Activated CD8-positive, alpha-beta T cell treated with anti-CD3 and anti-CD28 coated beads for 36 hours (primary cell): ENCODE results near the gene USP4. TPM values are rescaled to one million over a fixed set of nuclear protein-coding genes. Genes with fewer than 3 reads are reported as not detected.
"Not testable (repeated sequence)": the region's sequence is repeated elsewhere in the genome, so short reads cannot be mapped to it uniquely, and the experiment has no call there.

ENCODE experiments used
- ATAC-seq: fragments of 200-7000 bp; cut with Tn5 transposase; one replicate; pipeline ENCODE4 v1.10.0; 2021; ENCODE audit warnings: mild to moderate bottlenecking, moderate library complexity
- CTCF ChIA-PET: fragments of 350-600 bp; sonication (Branson Sonifier 250); formaldehyde crosslinking; loops from one replicate; lab custom pipeline; 2021; ENCODE audit warnings: antibody characterized with exemption; lab: Charles Lee
- POLR2A ChIA-PET: fragments of 350-600 bp; sonication (Branson Sonifier 250); formaldehyde crosslinking; loops from one replicate; lab custom pipeline; 2021; ENCODE audit warnings: antibody characterized with exemption; lab: Charles Lee
- DNase-seq: peaks from one replicate; pipeline ENCODE4 v3.0.0-alpha.2; 2020
- H3K27ac Mint-ChIP-seq: one replicate; pipeline ENCODE4 v1.8.0; 2021; ENCODE audit warnings: mild to moderate bottlenecking, mixed read lengths
- H3K27me3 Mint-ChIP-seq: one replicate; pipeline ENCODE4 v1.8.0; 2021; ENCODE audit warnings: mixed read lengths
- H3K36me3 Mint-ChIP-seq: one replicate; pipeline ENCODE4 v1.8.0; 2021; ENCODE audit warnings: low read depth, mixed read lengths
- H3K4me1 Mint-ChIP-seq: one replicate; pipeline ENCODE4 v1.8.0; 2021; ENCODE audit warnings: low read depth, mixed read lengths
- H3K4me3 Mint-ChIP-seq: one replicate; pipeline ENCODE4 v1.8.0; 2021; ENCODE audit warnings: mild to moderate bottlenecking, moderate library complexity, mixed read lengths
- H3K9me3 Mint-ChIP-seq: one replicate; pipeline ENCODE4 v1.8.0; 2021; ENCODE audit warnings: mixed read lengths
- intact Hi-C: fragments of 100-400 bp; cut with micrococcal nuclease; formaldehyde crosslinking; loops from one replicate; pipeline ENCODE4 v1.10.0; 2022
- total RNA-seq, 2 experiments: library from RNA; stranded (reverse); gene quantifications; one replicate each; pipeline ENCODE4 v1.2.3, GENCODE V29; 2021
- TF ChIP-seq, protein P1 (sequence below): fragments of 200-600 bp; IDR thresholded peaks from one replicate; pipeline ENCODE4 v1.8.0; 2022; ENCODE audit warnings: antibody characterized with exemption, mild to moderate bottlenecking

The USP4 gene
- total RNA-seq, 2 experiments from 2014 or later: 62.4 to 67.8 TPM

DNA sequence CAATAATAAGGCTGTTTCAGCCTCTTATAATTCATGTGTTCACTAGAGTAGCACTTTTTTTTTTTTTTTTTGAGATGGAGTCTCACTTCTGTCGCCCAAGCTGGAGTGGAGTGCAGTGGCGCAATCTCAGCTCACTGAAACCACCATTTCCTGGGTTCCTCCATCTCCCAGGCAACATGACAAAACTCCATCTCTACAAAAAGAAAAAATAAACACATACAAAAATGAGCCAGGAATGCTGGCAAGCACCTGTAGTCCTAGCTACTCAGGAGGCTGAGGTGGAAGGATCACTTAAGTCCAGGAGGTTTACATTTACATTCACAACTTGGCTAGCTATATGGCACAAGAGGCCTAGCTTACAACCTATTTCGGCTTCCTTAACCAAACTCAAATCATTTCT lies 6.8 kb downstream of the USP4 start:
- TF ChIP-seq, protein P1, sequence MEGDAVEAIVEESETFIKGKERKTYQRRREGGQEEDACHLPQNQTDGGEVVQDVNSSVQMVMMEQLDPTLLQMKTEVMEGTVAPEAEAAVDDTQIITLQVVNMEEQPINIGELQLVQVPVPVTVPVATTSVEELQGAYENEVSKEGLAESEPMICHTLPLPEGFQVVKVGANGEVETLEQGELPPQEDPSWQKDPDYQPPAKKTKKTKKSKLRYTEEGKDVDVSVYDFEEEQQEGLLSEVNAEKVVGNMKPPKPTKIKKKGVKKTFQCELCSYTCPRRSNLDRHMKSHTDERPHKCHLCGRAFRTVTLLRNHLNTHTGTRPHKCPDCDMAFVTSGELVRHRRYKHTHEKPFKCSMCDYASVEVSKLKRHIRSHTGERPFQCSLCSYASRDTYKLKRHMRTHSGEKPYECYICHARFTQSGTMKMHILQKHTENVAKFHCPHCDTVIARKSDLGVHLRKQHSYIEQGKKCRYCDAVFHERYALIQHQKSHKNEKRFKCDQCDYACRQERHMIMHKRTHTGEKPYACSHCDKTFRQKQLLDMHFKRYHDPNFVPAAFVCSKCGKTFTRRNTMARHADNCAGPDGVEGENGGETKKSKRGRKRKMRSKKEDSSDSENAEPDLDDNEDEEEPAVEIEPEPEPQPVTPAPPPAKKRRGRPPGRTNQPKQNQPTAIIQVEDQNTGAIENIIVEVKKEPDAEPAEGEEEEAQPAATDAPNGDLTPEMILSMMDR: no peak
- Mint-ChIP-seq H3K4me3 (no peak overlapping the region), H3K27ac (peak overlapping the region; percentile 82), H3K27me3 (no peaks in the 10 kb centered on the region), H3K4me1 (peaks cover 24% of the 10 kb centered on the region), H3K36me3 (peaks cover 45% of the 10 kb centered on the region), H3K9me3 (no peaks in the 10 kb centered on the region)
- ChIA-PET CTCF (interaction anchor here (1.4 to 3.2 kb wide), 3 partner anchors 9 to 116 kb away, joined by 3 to 19 read pairs (median 11); no protein-coding TSS in a partner anchor), POLR2A (interaction anchor here (0.6 kb wide), 1 partner anchor 55 kb away, joined by 3 read pairs; no protein-coding TSS in a partner anchor)
- DNase-seq (no peak), ATAC-seq (no peak)
- intact Hi-C loops: no loop called here

DNA sequence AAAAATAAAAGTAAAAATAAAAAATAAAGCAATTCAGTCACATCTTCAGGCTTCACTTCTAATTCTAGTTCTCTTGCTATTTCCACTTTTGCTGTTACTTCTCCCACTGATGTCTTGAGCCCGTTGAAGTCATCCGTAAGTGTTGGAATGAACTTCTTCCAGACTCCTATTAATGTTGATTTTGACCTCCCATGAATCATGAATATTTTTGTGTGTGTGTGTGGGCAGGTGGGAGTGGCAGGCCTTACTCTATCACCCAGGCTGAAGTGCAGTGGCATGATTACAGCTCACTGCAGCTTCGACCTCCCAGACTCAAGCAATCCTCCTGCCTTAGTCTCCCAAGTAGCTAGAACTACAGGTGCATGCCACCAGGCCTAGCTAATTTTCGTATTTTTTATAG lies 10.7 kb downstream of the USP4 start:
- TF ChIP-seq, protein P1: no peak
- POLR2A ChIA-PET: interaction anchor here (0.6 to 1.1 kb wide), 2 partner anchors 11 to 71 kb away, joined by 3 read pairs; partner anchors contain the start of gene USP4

DNA sequence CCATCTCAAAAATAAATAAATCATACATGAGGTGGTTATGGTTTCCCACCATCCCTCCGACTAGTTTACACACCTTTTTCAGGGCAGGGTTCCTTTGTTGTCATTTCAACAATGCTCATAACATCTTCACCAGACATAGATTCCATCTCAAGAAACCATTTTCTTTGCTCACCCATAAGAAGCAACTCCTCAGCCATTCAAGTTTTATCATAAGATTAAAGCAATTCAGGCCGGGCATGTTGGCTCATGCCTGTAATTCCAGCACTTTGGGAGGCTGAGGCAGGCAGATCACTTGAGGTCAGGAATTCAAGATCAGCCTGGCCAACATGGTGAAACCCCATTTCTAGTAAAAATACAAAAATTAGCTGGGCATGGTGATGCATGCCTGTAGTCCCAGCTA lies 11.5 kb downstream of the USP4 start:
- H3K4me3 Mint-ChIP-seq, H3K4me1 Mint-ChIP-seq, DNase-seq, intact Hi-C loops, CTCF ChIA-PET, H3K27me3 Mint-ChIP-seq, H3K9me3 Mint-ChIP-seq, POLR2A ChIA-PET, H3K27ac Mint-ChIP-seq, ATAC-seq: not testable (repeated sequence)
- H3K36me3 Mint-ChIP-seq: peaks cover 42% of the 10 kb centered on the region

More for the DNA sequence above, 10.7 kb downstream of the USP4 start:
- no peaks in the 10 kb centered on the region for H3K27me3 Mint-ChIP-seq
- H3K9me3 Mint-ChIP-seq: no peaks in the 10 kb centered on the region
- peaks cover 46% of the 10 kb centered on the region for H3K36me3 Mint-ChIP-seq
- DNase-seq (no peak), ATAC-seq (no peak)
- peaks cover 11% of the 10 kb centered on the region for H3K4me1 Mint-ChIP-seq
- H3K27ac Mint-ChIP-seq: no peak overlapping the region
- intact Hi-C loops: no loop called here
- CTCF ChIA-PET: interaction anchor here (1.0 kb wide), 1 partner anchor 51 kb away, joined by 3 read pairs; no protein-coding TSS in a partner anchor
- no peak overlapping the region for H3K4me3 Mint-ChIP-seq

DNA sequence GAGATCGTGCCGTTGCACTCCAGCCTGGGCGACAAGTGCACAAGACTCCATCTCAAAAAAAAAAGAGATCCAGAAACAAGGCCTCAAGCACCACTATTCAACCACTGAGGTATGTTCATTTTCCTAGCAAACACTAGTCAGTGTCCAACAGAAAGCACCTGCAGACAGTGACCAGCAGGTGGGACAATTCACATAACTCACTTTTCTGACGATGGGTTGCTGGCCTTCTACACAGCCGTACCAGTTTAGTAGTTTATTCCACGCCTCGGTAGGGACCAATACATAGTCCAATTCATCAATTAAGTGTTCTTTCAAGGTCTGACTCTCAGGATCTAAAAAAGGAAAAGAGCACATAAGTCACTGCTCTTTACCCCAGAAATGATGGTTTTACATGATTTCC lies 12.4 kb downstream of the USP4 start:
- Mint-ChIP-seq H3K4me3 (no peak overlapping the region), H3K27ac (no peak overlapping the region), H3K36me3 (peaks cover 39% of the 10 kb centered on the region), H3K27me3 (no peaks in the 10 kb centered on the region), H3K9me3 (no peaks in the 10 kb centered on the region), H3K4me1 (peaks cover 2% of the 10 kb centered on the region)
- TF ChIP-seq, protein P1: no peak
- DNase-seq (peak; percentile 9), ATAC-seq (peak; percentile 27)
- ChIA-PET POLR2A (interaction anchor here (0.7 to 1.3 kb wide), 2 partner anchors 8 to 16 kb away, joined by 3 to 4 read pairs; no protein-coding TSS in a partner anchor), CTCF (interaction anchor here (0.9 to 1.6 kb wide), 3 partner anchors 24 to 376 kb away, joined by 3 to 4 read pairs (median 3); no protein-coding TSS in a partner anchor)
- intact Hi-C loops: no loop called here

DNA sequence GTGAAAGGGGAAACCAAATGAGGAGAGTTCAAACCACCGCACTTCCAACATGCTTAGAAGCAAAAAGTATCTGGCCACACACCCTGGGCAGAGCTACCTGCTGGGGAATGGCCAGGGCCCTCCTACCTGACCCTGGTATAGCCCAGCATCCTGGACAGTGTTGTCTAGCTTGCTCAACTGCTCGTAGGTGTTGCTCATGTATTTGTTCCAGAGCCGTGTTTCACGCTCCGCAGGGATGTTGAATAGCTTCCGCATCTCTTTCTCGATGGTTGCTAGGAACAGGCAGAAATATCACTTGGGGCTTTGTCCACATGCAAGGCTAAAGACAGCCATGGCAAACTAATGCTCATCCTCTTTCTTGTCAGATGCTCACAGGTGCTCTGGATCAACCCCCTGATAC lies 15.1 kb downstream of the USP4 start:
- Mint-ChIP-seq H3K4me3 (no peak overlapping the region), H3K4me1 (peaks cover 2% of the 10 kb centered on the region), H3K36me3 (peaks cover 44% of the 10 kb centered on the region), H3K27ac (no peak overlapping the region), H3K27me3 (no peaks in the 10 kb centered on the region), H3K9me3 (no peaks in the 10 kb centered on the region)
- TF ChIP-seq, protein P1: no peak
- ATAC-seq (no peak), DNase-seq (no peak)
- intact Hi-C loops: no loop called here
- ChIA-PET CTCF (interaction anchor here (0.9 to 3.2 kb wide), 3 partner anchors 9 to 154 kb away, joined by 3 to 11 read pairs (median 5); partner anchors contain the start of gene KLHDC8B), POLR2A (interaction anchor here (1.3 kb wide), 1 partner anchor 15 kb away, joined by 4 read pairs; the partner anchor contains the start of gene USP4)
